HG03095 (cell line): ENCODE data around the gene TENM4.

Source experiments
- ATAC-seq: cut with Tn5 transposase; IDR thresholded peaks from one replicate; pipeline ENCODE4 v1.9.1; 2021; ENCODE audit warnings: moderate library complexity; ENCODE audit not compliant: unreplicated experiment

TENM4 gene

GRCh38 chr11:79440571-79441460, at the start of gene TENM4:
TENM4 (minus strand) TSS chr11:79441030; CDS start chr11:79069944, 371,086 bp downstream.
- ATAC-seq: peak; percentile 49

GRCh38 chr11:79488286-79488685, 47.5 kb upstream of the TENM4 start:
- no peak for ATAC-seq

DNA sequence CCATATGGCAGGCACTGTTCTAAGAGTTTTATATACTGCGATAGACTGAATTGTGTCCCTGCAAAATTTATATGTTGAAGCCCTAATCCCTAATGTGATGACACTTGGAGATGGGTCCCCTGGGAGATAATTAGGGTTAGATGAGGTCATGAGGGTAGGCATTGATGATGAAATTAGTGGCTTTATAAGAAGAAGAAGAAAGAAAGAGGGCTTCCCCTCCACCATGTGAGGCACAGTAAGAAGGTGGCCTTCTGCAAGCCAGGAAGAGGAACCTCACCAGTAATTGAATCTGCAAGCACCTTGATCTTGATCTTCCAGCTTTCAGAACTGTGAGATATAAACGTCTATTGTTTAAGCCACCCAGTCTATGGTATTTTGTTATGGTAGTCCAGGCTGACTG, 46.6 kb upstream of the TENM4 start:
- ATAC-seq: no peak

- ATAC-seq: no peak
These were observed 45.6 kb upstream of the TENM4 start for GRCh38 chr11:79486242-79486984.

DNA sequence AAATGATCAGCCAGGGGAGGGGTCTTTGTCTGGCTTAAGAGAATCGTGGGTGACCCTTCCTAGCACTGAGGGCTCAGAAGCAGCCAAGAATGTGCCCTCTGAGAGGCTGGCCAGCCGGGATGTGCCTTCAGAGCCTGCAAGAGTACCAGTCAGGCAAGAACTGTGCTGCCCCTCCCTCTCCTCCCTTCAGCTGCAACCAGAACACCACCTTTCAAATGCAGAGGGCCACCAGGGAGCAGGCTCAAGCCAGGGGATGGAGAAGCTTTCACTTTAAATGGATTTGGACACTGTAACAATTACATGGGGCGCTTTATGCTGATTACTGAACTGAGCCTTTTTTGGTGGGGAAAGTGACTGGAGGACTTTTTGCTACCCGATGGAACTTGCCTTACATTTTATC, 44.9 kb upstream of the TENM4 start:
- no peak for ATAC-seq

DNA sequence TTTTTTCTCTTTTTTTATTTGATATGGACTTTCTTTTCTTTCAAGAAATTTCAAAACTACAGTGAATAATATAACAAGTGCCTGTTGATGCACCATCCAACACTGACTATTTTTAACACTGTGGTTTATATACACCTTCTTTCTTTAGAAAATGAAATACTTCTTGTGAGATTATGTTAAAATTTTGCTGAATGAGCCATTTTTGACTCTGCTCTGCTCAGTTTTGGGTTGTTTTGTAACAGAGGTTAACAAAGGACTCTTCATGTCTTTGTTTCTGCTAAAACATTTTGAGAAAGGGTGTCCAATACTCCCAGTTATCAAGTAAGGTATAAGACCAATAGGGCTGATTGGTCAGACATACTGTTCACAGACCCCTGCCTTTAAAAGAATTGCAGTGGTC, 44.0 kb upstream of the TENM4 start:
- ATAC-seq: no peak

DNA sequence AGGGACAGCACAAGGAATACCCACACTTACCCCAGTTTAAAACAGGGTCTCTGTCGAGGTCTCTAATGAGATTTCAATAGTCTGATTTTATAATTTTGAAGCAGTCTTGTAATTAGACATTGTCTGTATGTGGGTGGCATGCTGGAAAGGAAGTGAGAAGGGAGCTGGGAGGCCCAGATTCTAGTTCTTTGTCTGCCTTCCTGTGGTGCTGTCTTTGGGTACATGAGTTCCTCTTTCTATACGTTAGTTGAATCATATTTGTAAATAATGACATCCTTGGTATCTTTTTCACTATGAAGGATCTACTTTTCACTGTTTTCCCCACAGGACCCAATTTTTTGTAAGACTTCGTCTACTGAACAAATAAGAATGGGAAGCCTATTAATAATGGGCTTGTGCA, 42.0 kb upstream of the TENM4 start:
- peak; percentile 88 for ATAC-seq

GRCh38 chr11:79481795-79482194, 41.0 kb upstream of the TENM4 start:
- ATAC-seq: no peak

GRCh38 chr11:79480864-79481263, 40.0 kb upstream of the TENM4 start:
- ATAC-seq: no peak

DNA sequence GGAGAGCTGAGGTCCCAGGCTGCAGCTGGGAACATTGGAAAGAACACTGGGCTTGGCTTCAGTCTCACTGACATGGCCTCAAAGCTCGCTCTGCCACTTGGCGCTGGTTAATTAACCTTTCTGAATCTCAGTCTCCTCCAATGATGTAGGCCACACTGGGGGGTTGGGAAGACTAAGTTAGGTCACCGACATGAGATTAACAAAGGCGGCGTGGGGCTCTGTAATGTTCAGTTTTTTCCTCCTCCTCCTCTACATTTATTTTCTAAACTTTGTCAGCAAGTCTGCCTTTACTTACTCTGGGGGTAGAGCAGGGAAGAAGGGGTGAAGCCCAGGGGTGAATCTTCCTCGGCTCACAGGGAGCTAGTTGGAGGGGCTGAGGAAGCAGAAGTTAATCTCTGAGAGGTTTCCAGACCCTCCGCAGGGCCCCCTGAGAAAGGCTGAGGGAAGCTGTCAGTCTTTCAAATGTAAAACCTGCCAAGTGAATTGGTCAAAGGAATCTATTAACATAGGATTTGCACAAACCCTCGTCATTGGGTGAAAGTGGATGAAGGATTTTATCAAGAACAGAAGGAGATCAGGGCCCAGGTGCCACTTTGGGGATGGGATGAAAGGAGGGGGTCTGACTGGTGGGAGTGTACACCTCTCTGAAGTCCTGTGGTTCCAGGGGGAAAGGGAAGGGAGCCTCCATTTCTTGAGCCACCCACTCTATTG, 32.1 kb upstream of the TENM4 start:
- ATAC-seq: no peak

GRCh38 chr11:79471071-79471844, 30.4 kb upstream of the TENM4 start:
- ATAC-seq: no peak

DNA sequence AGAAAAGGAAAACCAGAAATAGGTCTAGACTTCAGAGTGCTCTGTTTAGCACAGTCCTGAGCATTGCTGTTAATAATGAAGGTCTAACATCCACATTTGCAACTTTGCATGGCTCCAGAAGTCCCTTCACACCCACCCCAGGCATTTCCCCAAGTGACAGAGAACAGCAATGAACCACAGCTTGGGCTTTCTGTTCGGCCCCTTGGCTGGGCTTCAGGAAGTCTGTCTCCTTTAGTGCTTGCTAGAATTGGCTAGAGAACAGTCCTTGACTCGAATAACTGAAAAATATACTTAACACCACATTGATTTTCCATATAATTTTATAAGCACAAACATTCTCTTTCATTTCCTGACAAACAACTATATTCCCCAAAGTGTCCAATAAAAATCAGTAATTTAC, 29.3 kb upstream of the TENM4 start:
- ATAC-seq: no peak

DNA sequence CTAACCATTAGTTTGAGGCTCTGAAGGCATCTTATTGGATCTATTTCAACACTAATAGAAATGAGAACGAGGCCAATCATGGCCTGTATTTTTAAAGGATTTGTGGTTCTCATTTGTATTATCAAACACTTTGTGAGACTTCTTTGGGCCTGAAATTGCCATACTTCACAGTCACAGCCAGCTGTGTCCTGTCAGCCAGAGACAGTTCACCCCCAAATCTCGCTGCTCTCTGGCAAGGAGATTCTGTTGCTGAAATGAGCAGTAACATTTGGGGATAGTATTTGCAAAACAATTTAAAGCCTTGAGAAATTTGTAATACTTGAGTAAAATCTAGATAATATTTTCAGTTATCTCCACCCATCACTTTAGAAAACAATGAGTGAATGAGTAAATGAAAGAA, 26.9 kb upstream of the TENM4 start:
- no peak for ATAC-seq

DNA sequence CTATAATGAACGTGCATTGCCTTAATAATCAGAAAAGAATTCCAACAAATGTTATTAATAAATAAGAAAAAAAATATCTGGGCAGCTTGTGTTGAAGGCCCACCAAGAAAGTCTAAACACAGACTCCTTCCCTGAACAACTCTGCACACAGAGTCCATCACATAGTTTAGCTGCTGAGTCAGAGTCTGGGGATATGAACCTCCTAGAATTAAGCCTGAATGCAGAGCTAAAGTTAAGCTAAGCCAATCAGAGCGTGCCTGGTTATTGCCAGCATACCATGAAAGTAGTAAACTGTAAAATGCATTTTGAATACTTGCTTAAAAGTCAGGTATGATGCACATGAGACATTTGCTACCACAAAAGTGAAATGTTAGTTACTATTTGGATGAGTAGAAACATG, 25.6 kb upstream of the TENM4 start:
- no peak for ATAC-seq

DNA sequence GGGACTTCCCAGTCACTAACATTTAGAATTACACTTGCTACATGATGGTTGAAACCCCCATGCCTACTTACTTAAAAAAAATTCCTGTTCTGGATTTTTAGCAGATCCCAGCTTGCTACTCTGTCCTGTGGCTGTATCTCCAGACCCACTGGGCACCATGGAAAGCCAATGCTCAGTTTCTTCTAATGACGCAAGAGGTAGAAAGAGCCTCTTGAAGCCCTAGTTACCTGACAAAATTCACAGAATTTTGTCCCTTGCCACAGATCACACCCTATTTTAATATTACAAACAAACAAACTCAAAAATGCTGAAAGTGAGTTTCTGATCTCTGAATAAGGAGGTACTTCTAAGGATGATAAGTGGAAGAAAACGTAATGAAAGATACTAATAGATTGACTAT, 24.3 kb upstream of the TENM4 start:
- ATAC-seq: no peak

GRCh38 chr11:79461666-79462645, 21.1 kb upstream of the TENM4 start:
- ATAC-seq: no peak

- ATAC-seq: no peak
These were observed 20.3 kb upstream of the TENM4 start for GRCh38 chr11:79461144-79461543.

GRCh38 chr11:79458709-79459108, 17.9 kb upstream of the TENM4 start:
- no peak for ATAC-seq

DNA sequence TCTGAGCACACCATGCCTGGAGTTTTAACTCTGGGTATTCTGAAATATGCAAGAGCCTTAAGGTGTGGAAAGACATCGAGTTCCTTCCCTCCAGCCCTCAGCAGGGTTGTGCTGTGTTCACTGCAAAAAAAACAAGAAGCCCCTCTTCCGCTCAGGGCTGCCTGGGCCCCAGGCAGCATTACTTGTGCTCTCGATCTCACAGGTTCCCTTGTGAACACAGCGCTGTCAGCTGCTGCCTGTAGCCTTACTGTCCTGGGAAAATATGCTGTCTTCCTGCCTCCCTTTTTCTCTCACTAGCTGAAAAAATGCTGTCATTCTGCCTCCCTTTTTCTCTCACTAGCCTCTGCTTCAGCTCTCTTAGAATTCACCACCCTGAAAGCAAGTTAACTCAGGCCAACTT, 15.7 kb upstream of the TENM4 start:
- no peak for ATAC-seq

DNA sequence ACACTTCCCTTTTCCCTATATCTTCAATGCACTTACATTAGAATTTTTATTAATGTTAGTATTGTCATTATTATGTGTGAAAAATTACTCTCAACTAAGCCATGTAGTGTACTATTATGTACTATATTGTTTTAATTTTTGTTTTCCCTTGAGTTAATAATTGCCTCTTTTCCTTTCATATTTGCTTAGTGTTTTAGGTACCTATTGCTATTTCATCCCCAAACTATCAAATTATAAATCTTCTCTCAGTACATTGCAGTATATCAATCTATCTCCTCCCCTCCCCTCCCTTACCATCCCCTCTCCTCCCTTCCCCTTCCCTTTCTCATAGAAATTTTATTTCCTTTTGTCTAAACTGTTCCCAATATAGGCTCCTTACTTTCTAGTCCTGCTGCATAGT, 12.8 kb upstream of the TENM4 start:
- ATAC-seq: no peak
